ENCODE measurements around the gene FXYD1.

DNA sequence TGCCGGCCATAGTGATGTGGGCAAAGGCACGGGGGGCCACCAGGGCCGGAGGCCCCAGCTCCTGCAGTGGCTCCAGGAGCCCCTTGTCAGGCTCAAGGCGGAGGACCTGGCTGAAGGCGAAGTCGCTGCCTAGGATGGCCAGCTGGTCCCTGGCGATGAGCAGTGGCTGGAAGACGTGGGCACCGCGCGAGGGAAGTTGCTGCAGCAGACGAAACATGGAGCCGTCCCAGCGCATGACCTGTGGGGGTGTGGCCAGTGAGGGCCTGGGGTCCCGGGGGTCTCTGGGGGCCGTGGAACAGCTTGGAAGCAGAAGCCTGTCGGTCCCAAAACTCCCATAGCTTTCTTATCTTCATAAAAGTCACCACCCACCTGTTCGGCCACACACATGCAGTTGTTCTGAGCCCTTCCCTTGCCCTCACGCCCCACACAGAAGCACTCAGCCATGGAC, 13.3 kb upstream of the FXYD1 start:
- no peak for TF ChIP-seq POLR2A (IDR thresholded peaks at IDR 0.05; ENCODE audit: low read depth, low read length)
- TF ChIP-seq POLR2AphosphoS5 (IDR thresholded peaks at IDR 0.05; ENCODE audit: low read depth, low read length): no peak
- no peak for TF ChIP-seq TAF1 (IDR thresholded peaks at IDR 0.05; ENCODE audit: borderline replicate concordance, low read depth, low read length)

All from GM12892 (cell line).